Amniotic epithelial cell (primary cell): ENCODE data around the gene ZNF462.

Experiments used
- DNase-seq: peaks from one replicate; pipeline ENCODE4 v3.0.0-alpha.2; 2010; ENCODE audit warnings: low read depth

ZNF462 gene

GRCh38 chr9:107005201-107005600 is 142.2 kb downstream of the ZNF462 start:
- no peak for DNase-seq

- DNase-seq, result no peak
Measured at GRCh38 chr9:107007402-107007801, 144.4 kb downstream of the ZNF462 start.

GRCh38 chr9:107008011-107008410 is 145.0 kb downstream of the ZNF462 start:
- no peak for DNase-seq

GRCh38 chr9:107008447-107008846 is 145.5 kb downstream of the ZNF462 start:
- no peak for DNase-seq

GRCh38 chr9:107016383-107016782 is 153.4 kb downstream of the ZNF462 start:
- DNase-seq, result no peak

GRCh38 chr9:107018861-107019545 is 156.0 kb downstream of the ZNF462 start:
- DNase-seq, result peak; percentile 35

- peak; percentile 94 for DNase-seq
Measured at GRCh38 chr9:107020040-107020530, 157.1 kb downstream of the ZNF462 start.

GRCh38 chr9:107024193-107024592 is 161.2 kb downstream of the ZNF462 start:
- DNase-seq, result no peak

- no peak for DNase-seq
Measured at GRCh38 chr9:107025260-107026035, 162.5 kb downstream of the ZNF462 start.

- DNase-seq, result no peak
Measured at GRCh38 chr9:107029146-107029545, 166.2 kb downstream of the ZNF462 start.

- no peak for DNase-seq
Measured at GRCh38 chr9:107033966-107034365, 171.0 kb downstream of the ZNF462 start.

- no peak for DNase-seq
Measured at GRCh38 chr9:107034831-107035230, 171.9 kb downstream of the ZNF462 start.

- DNase-seq, result no peak
Measured at GRCh38 chr9:107036367-107036766, 173.4 kb downstream of the ZNF462 start.

- DNase-seq, result peak; percentile 31
Measured at GRCh38 chr9:107039542-107039941, 176.6 kb downstream of the ZNF462 start.

GRCh38 chr9:107042606-107043005 is 179.6 kb downstream of the ZNF462 start:
- DNase-seq, result no peak

GRCh38 chr9:107043886-107044285 is 180.9 kb downstream of the ZNF462 start:
- DNase-seq, result peak; percentile 34

GRCh38 chr9:107044872-107045271 is 181.9 kb downstream of the ZNF462 start:
- DNase-seq, result no peak

GRCh38 chr9:107046692-107047091 is 183.7 kb downstream of the ZNF462 start:
- DNase-seq, result no peak

- DNase-seq, result peak; percentile 12
Measured at GRCh38 chr9:107049046-107049802, 186.3 kb downstream of the ZNF462 start.

GRCh38 chr9:107049803-107050184 is 186.8 kb downstream of the ZNF462 start:
- DNase-seq, result no peak

- DNase-seq, result no peak
Measured at GRCh38 chr9:107051392-107051791, 188.4 kb downstream of the ZNF462 start.

- DNase-seq, result no peak
Measured at GRCh38 chr9:107054146-107054545, 191.2 kb downstream of the ZNF462 start.

- DNase-seq, result no peak
Measured at GRCh38 chr9:107059220-107059619, 196.3 kb downstream of the ZNF462 start.
